Loucy (cell line): ENCODE measurements around the gene SPATS2.

Experiments
- H2AFZ ChIP-seq: fragments of 200-600 bp; sonication (generic); 2 replicates; pipeline ENCODE4 v1.6.0; 2016; ENCODE audit warnings: antibody characterized with exemption, mild to moderate bottlenecking, low read length, moderate library complexity
- H3F3A ChIP-seq: fragments of 200-600 bp; 2 replicates; pipeline ENCODE4 v1.6.0; 2016; ENCODE audit warnings: antibody characterized with exemption, low read depth, mild to moderate bottlenecking
- H3K27me3 ChIP-seq: fragments of 200-600 bp; sonication (generic); 2 replicates; pipeline ENCODE4 v1.6.1; 2014; ENCODE audit warnings: low read length, mild to moderate bottlenecking; ENCODE audit not compliant: insufficient read depth, poor library complexity, severe bottlenecking
- H3K36me3 ChIP-seq: fragments of 200-600 bp; sonication (generic); 2 replicates; pipeline ENCODE4 v1.6.1; 2016; ENCODE audit warnings: low read length; ENCODE audit not compliant: insufficient read depth
- H3K4me1 ChIP-seq: fragments of 200-600 bp; sonication (generic); 2 replicates; pipeline ENCODE4 v1.5.1; 2014; ENCODE audit warnings: low read length, mild to moderate bottlenecking; ENCODE audit not compliant: insufficient read depth, poor library complexity, severe bottlenecking
- H3K4me2 ChIP-seq: fragments of 200-600 bp; sonication (generic); 2 replicates; pipeline ENCODE4 v1.6.0; 2014; ENCODE audit warnings: antibody characterized with exemption, low read length, low read depth, mild to moderate bottlenecking; ENCODE audit not compliant: poor library complexity, severe bottlenecking
- H3K4me3 ChIP-seq: fragments of 200-600 bp; sonication (generic); 2 replicates; pipeline ENCODE4 v1.5.1; 2014; ENCODE audit warnings: low read length, mild to moderate bottlenecking, mixed read lengths; ENCODE audit not compliant: poor library complexity, severe bottlenecking
- H3K79me2 ChIP-seq: fragments of 200-600 bp; sonication (generic); 2 replicates; pipeline ENCODE4 v1.6.1; 2014; ENCODE audit warnings: low read length; ENCODE audit not compliant: insufficient read depth
- H3K9ac ChIP-seq: fragments of 200-600 bp; sonication (generic); 2 replicates; pipeline ENCODE4 v1.6.0; 2014; ENCODE audit warnings: mild to moderate bottlenecking, low read depth, low read length, moderate library complexity; ENCODE audit not compliant: poor library complexity, severe bottlenecking
- H3K9me2 ChIP-seq: fragments of 200-600 bp; sonication (generic); replicated peaks from 2 replicates; pipeline ENCODE4 v1.6.1; 2016; ENCODE audit warnings: low read depth, low read length, mixed read lengths
- H3K9me3 ChIP-seq: fragments of 200-600 bp; sonication (generic); 2 replicates; pipeline ENCODE4 v1.6.1; 2014; ENCODE audit warnings: mild to moderate bottlenecking, antibody characterized with exemption, low read length, low read depth; ENCODE audit not compliant: insufficient read depth
- H4K20me1 ChIP-seq: fragments of 200-600 bp; sonication (generic); 2 replicates; pipeline ENCODE4 v1.6.0; 2014; ENCODE audit warnings: antibody characterized with exemption, low read length, mild to moderate bottlenecking; ENCODE audit not compliant: insufficient read depth, poor library complexity, severe bottlenecking
- CTCF ChIP-seq: fragments of 200-600 bp; sonication (generic); conservative IDR thresholded peaks from 2 replicates; pipeline ENCODE4 v1.5.1; 2014; ENCODE audit warnings: mild to moderate bottlenecking, antibody characterized with exemption, low read length
- EZH2phosphoT487 ChIP-seq: fragments of 200-600 bp; IDR thresholded peaks from 2 replicates; pipeline ENCODE4 v1.6.1; 2018; ENCODE audit warnings: antibody characterized with exemption, mild to moderate bottlenecking, moderate library complexity, borderline replicate concordance

The SPATS2 gene

GRCh38 chr12:49496417-49497360 lies 129.4 kb downstream of the SPATS2 start:
- no peaks in the 10 kb centered on the region for H3K27me3 ChIP-seq
- H3K36me3 ChIP-seq = peaks cover 27% of the 10 kb centered on the region; the same call in 1 of the 2 replicates
- no peaks in the 10 kb centered on the region for H4K20me1 ChIP-seq
- no peak overlapping the region for H3K4me2 ChIP-seq
- H3K9me3 ChIP-seq = no peaks in the 10 kb centered on the region
- H3K4me1 ChIP-seq = no peaks in the 10 kb centered on the region
- no peaks in the 10 kb centered on the region for H3F3A ChIP-seq
- H3K9ac ChIP-seq = no peak overlapping the region
- TF ChIP-seq CTCF (no peak), EZH2phosphoT487 (no peak)
- no peaks in the 10 kb centered on the region for H3K9me2 ChIP-seq
- no peak overlapping the region for H2AFZ ChIP-seq
- no peaks in the 10 kb centered on the region for H3K79me2 ChIP-seq
- no peak overlapping the region for H3K4me3 ChIP-seq

GRCh38 chr12:49501895-49502294 lies 134.6 kb downstream of the SPATS2 start:
- H3K9ac ChIP-seq = no peak overlapping the region
- H3K27me3 ChIP-seq = no peaks in the 10 kb centered on the region
- peak overlapping the region; percentile 7 for H3K4me2 ChIP-seq
- H3F3A ChIP-seq = no peaks in the 10 kb centered on the region
- H3K4me3 ChIP-seq = no peak overlapping the region
- no peaks in the 10 kb centered on the region for H3K9me3 ChIP-seq
- no peaks in the 10 kb centered on the region for H3K9me2 ChIP-seq
- peaks cover 19% of the 10 kb centered on the region; the same call in 1 of the 2 replicates for H3K36me3 ChIP-seq
- TF ChIP-seq CTCF = no peak
- no peak for TF ChIP-seq EZH2phosphoT487
- no peak overlapping the region for H2AFZ ChIP-seq
- H4K20me1 ChIP-seq = no peaks in the 10 kb centered on the region
- peaks cover 4% of the 10 kb centered on the region for H3K4me1 ChIP-seq
- no peaks in the 10 kb centered on the region for H3K79me2 ChIP-seq

GRCh38 chr12:49502590-49502989 lies 135.3 kb downstream of the SPATS2 start:
- Histone ChIP-seq H3K27me3 (no peaks in the 10 kb centered on the region), H3K4me1 (peaks cover 4% of the 10 kb centered on the region), H3K79me2 (no peaks in the 10 kb centered on the region), H3F3A (no peaks in the 10 kb centered on the region), H3K36me3 (peaks cover 15% of the 10 kb centered on the region; the same call in 1 of the 2 replicates), H3K9ac (no peak overlapping the region), H3K4me2 (no peak overlapping the region), H3K9me2 (no peaks in the 10 kb centered on the region), H3K9me3 (no peaks in the 10 kb centered on the region), H4K20me1 (no peaks in the 10 kb centered on the region), H2AFZ (no peak overlapping the region), H3K4me3 (no peak overlapping the region)
- TF ChIP-seq CTCF = no peak
